Measurements from ENCODE around the gene GRAMD4. TPM values are rescaled to one million over a fixed set of nuclear protein-coding genes. Genes with fewer than 3 reads are reported as not detected.

Gene GRAMD4
- total and polyA plus RNA-seq, 2 experiments from 2014 or later: 21.8 to 31.0 TPM

GRCh38 chr22:46575911-46576555 is 44.2 kb upstream of the GRAMD4 start:
- H3K27ac ChIP-seq: peak overlapping the region; percentile 94
- DNase-seq (ENCODE audit: low spot score): peak; percentile 45
- WGBS (ENCODE audit: low lambda C conversion rate, missing lambda C conversion rate): 55% methylated on average over 10 of the region's 10 CpGs
- no peak for TF ChIP-seq EZH2phosphoT487 (IDR thresholded peaks at IDR 0.05; ENCODE audit: low read depth, severe bottlenecking, unreplicated experiment)
- no peak for TF ChIP-seq EZH2 (IDR thresholded peaks at IDR 0.05; ENCODE audit: borderline replicate concordance)
- no peak for TF ChIP-seq CTCF (IDR thresholded peaks at IDR 0.05; ENCODE audit: poor library complexity)
- peaks cover 9% of the 10 kb centered on the region for H4K20me1 ChIP-seq (ENCODE audit: insufficient read depth, poor library complexity, severe bottlenecking)
- H3K9me3 ChIP-seq (ENCODE audit: low read depth): no peaks in the 10 kb centered on the region
- no peaks in the 10 kb centered on the region for H3K27me3 ChIP-seq
- H3K4me2 ChIP-seq: peak overlapping the region; percentile 82
- no peaks in the 10 kb centered on the region for H3K9me2 ChIP-seq (replicated peaks; ENCODE audit: insufficient read depth)
- peak overlapping the region; percentile 30 for H3K4me3 ChIP-seq
- H3K79me2 ChIP-seq: peaks cover 32% of the 10 kb centered on the region
- no peaks in the 10 kb centered on the region for H3K36me3 ChIP-seq (replicated peaks; ENCODE audit: insufficient read depth, low read depth)
- H2AFZ ChIP-seq: peak overlapping the region; percentile 16
- peaks cover 46% of the 10 kb centered on the region for H3K4me1 ChIP-seq (ENCODE audit: insufficient read depth)

- Histone ChIP-seq H2AFZ (peak overlapping the region; percentile 16), H3K27ac (peak overlapping the region; percentile 94), H3K27me3 (no peaks in the 10 kb centered on the region), H4K20me1 (ENCODE audit: insufficient read depth, poor library complexity, severe bottlenecking) (peaks cover 15% of the 10 kb centered on the region), H3K36me3 (replicated peaks; ENCODE audit: insufficient read depth, low read depth) (no peaks in the 10 kb centered on the region), H3K9me2 (replicated peaks; ENCODE audit: insufficient read depth) (no peaks in the 10 kb centered on the region), H3K4me3 (peak overlapping the region; percentile 64), H3K9me3 (ENCODE audit: low read depth) (no peaks in the 10 kb centered on the region), H3K4me1 (ENCODE audit: insufficient read depth) (peaks cover 54% of the 10 kb centered on the region), H3K4me2 (peak overlapping the region; percentile 97), H3K79me2 (peaks cover 39% of the 10 kb centered on the region)
- WGBS (ENCODE audit: low lambda C conversion rate, missing lambda C conversion rate): 4% methylated on average over 46 of the region's 142 CpGs
- peak; percentile 87 for DNase-seq (ENCODE audit: low spot score)
- TF ChIP-seq EZH2phosphoT487 (IDR thresholded peaks at IDR 0.05; ENCODE audit: low read depth, severe bottlenecking, unreplicated experiment): no peak
- no peak for TF ChIP-seq EZH2 (IDR thresholded peaks at IDR 0.05; ENCODE audit: borderline replicate concordance)
- no peak for TF ChIP-seq CTCF (IDR thresholded peaks at IDR 0.05; ENCODE audit: poor library complexity)
Measured at GRCh38 chr22:46576556-46577367, 43.4 kb upstream of the GRAMD4 start.

- TF ChIP-seq EZH2 (IDR thresholded peaks at IDR 0.05; ENCODE audit: borderline replicate concordance) (no peak), CTCF (IDR thresholded peaks at IDR 0.05; ENCODE audit: poor library complexity) (no peak), EZH2phosphoT487 (IDR thresholded peaks at IDR 0.05; ENCODE audit: low read depth, severe bottlenecking, unreplicated experiment) (no peak)
- Histone ChIP-seq H4K20me1 (ENCODE audit: insufficient read depth, poor library complexity, severe bottlenecking) (peaks cover 16% of the 10 kb centered on the region), H3K4me2 (peak overlapping the region; percentile 97), H3K9me2 (replicated peaks; ENCODE audit: insufficient read depth) (no peaks in the 10 kb centered on the region), H3K4me3 (peak overlapping the region; percentile 64), H3K4me1 (ENCODE audit: insufficient read depth) (peaks cover 62% of the 10 kb centered on the region), H2AFZ (no peak overlapping the region), H3K9me3 (ENCODE audit: low read depth) (no peaks in the 10 kb centered on the region), H3K36me3 (replicated peaks; ENCODE audit: insufficient read depth, low read depth) (no peaks in the 10 kb centered on the region), H3K27ac (peak overlapping the region; percentile 71), H3K27me3 (no peaks in the 10 kb centered on the region), H3K79me2 (peaks cover 48% of the 10 kb centered on the region)
- DNase-seq (ENCODE audit: low spot score): peak; percentile 33
- 36% methylated on average over 16 of the region's 65 CpGs for WGBS (ENCODE audit: low lambda C conversion rate, missing lambda C conversion rate)
Measured at GRCh38 chr22:46577368-46578249, 42.6 kb upstream of the GRAMD4 start.
